Inflammatory macrophage (primary cell): ENCODE measurements around the gene DDX21.

Source experiments
- DNase-seq, 2 donors: peaks; one replicate each; pipeline ENCODE4 v3.0.0-alpha.2; 2020 to 2022

DDX21 gene

DNA sequence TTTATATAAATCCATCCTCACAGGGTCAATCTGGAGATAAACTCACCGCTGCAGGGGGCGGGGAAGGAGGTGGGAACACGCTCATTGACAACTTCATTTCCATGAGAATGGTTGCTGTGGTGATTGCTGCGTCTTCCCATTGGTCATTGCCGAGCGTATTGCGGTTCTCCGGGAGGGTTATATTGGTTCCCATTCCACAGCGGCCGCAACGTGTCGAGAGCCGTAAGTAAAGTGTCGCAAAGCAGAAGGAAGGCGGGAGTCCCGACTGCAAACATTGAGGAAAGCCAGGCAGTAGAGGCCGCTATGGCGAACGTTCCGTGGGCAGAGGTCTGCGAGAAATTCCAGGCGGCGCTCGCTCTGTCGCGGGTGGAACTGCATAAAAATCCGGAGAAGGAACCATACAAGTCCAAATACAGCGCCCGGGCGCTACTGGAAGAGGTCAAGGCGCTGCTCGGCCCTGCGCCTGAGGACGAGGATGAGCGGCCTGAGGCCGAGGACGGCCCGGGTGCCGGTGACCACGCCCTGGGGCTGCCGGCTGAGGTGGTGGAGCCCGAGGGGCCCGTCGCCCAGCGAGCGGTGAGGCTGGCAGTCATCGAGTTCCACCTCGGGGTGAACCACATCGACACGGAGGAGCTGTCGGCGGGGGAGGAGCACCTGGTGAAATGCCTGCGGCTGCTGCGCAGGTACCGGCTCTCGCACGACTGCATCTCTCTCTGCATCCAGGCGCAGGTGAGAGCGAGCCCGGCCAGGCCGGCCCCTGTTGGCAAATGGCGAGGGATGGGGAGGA, 32.8 kb downstream of the DDX21 start, which contains the start of gene KIFBP:
Gene KIFBP, plus strand, starts transcription at position 274 of the 787 bp plus-strand sequence. Its CDS starts 30 bp downstream, at position 304.
- DNase-seq: peak; percentile 94 to 97

DNA sequence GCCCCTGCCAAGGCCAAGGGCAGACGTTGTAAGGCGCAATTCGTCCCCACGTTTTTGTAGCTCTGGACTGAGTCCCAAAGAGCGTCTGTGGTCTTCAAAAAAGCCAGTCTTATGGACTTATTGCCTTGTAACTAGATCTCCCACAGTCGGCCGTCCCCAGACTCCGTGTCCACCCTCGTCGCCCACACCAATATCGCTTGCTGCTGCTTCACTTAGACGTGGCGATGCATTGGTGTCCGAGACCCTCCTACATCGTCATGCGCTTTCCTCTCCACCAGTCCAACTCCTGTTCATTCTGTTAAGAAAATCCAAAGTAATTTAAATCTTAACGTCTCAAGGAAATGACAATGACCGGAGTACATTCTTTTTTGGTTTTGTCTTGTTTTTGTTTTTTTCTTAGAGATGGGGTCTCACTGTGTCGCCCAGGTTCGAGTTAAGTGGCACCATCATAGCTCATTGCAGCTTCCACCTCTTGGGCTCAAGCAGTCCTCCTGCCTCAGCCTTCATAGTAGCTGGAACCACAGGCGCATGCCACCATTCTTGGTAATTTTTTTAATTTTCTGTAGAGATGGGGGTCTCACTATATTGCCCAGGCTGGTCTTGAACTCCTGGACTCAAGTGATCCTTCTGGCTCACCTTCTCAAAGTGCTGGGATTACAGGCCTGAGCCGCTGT, 33.5 kb downstream of the DDX21 start:
- peak in 1 of 2 donors; percentile 16 for DNase-seq

DNA sequence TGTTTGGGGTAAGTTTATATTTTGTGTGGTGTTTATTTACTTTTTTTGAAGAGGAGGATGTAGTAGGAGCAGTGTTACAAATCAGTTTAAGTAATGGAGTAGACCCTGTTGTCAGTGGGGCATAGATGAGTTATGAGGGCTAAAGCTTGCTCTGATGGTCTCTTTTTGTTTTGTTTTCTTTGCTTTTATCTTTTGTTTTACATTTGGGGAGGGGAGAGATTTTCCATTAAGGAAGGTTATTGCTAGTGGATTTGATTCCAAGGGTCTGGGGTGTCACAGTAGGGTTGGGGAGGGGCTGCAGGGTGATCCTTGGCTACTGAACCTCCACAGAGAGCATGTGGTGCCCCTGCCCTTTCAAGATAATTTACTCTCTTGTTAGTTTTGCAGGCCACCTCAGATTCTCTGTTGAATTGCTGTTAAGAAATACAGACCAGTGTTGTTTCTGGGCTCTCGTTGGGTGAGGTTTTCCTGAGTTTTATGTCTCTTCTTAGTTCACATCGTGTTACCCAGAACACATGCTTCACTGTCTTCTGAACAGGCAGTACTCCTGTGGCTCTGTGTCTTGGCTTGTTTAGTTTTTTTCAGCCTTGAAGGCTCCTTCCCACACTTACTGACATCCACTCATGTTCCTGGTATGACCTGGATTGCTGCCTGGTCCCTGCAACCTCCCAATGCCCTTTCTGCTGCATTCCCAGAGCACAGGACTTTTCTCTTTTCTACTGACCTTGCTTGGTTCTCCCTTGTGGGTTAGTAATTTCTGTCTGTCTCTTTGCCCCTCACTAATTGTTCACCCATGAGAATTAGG, 36.9 kb downstream of the DDX21 start:
- no peak for DNase-seq

DNA sequence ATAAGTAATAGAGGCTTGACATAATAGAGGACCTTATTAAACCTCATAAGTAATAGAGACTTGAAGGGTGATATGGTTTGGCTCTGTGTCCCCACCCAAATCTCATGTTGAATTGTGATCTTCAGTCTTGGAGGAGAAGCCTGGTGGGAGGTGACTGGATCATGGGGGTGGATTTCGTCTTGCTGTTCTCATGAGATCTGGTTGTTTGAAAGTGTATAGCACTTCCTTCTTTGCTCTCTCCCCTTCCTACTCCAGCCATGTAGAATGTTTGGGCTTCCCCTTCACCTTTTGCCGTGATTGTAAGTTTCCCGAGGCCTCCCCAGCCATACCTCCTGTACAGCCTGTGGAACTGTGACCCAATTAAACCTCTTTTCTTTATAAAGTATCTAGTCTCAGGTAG, 41.2 kb downstream of the DDX21 start:
- peak; percentile 31 to 60 for DNase-seq

DNA sequence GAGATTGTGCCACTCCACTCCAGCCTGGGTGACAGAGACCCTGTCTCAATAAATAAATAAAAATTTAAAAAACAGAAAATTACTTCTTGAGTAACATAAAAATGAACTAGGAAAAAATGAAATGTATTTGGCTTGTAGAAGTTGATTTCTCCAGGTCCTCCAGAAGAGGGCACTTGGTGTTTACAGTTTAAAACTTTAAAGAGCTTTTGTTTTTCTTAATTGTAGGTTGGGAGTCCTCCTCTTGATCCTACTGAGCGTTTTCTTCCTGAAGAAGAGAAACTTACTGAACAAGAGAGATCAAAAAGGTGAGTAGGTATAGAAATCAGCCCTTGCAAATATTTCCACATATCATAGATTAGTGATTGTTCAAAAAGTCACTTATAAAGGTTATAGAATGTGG, 48.9 kb downstream of the DDX21 start:
- peak; percentile 45 to 75 for DNase-seq

DNA sequence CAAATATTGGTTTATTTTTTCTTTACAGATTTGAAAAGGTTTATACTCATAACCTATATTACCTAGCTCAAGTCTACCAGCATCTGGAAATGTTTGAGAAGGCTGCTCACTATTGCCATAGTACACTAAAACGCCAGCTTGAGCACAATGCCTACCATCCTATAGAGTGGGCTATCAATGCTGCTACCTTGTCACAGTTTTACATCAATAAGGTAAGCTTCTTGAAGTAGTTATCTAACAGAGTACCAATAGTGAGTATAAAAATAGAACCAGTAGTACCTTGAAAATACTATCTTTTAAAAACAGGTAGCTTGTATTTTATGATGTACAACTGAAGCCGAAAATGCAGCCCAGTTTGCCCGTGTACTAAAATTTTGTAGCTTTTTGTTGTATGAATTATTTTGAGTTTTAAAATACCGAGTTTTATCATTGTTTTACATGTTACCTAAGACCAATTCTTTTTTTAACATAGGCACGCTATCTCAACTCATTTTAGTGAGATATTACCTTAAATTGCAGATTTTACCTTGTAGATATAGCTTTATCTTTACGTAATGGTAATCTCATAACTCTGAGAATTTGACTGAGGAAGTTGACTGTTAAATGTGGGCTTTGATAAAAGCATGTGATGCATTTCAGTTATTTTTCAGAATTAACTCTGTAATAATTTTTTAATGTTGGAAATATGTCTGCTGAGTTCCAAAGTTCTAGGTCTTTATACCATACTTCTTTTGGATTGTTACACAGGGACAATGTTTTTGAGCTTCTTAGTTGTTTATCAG, 49.9 kb downstream of the DDX21 start:
- no peak for DNase-seq

DNA sequence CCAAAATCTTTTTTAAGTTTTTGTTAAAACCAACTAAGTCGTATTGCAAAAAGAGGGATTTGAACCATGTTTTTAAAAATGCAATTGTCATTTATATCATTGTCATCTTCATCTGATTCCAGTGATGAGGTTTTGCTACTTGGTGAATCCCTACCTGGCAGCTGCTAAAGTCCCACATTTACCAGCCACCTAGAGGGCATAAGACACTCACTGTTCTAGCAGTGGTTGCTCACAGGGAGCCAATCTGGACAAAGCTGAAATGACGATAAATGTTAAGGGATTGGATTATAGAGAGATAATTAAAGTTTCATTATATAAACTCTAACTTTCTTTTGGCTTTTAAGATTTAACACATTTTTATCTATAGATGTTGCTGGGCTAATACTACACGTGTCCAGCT, 51.3 kb downstream of the DDX21 start:
- DNase-seq: no peak

DNA sequence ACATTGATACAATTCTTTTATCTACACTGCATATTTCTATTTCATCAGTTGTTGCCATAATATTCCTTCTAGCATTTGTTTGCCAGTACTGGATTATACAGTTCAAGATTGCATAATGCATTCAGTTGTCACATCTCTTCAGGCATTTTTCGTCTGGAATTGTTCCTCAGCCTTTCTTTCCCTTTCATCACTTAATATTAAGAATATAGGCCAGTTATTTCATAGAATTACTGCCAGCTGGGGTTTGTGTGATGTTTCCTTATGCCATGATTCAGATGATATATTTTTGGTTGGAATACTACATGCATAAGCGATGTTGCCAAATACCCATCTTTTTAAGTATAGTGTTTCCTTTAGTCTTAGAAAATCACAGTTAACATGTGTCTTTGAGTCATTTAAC, 53.4 kb downstream of the DDX21 start:
- no peak for DNase-seq

DNA sequence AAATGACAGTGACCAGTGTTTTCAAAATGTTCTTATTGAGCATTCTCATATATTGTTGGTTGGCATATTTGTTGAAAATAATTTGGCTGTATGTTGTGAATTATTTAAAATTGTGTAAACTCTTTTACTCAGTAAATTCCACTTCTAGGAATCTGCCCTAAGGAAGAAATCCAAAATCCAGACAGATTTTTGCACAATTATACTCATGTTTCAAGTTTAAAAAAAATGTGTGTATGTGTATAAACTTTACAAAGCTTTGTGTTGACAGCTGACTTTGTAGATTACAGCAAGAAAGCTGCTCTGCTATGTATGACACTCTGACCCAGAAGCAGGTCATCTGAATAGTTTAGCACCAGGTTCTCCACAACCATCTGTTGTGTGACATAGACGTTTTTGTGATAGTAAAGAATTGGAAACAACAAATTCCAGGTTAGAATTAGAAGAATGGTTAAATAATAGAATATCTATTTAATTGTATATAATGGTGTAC, 54.2 kb downstream of the DDX21 start:
- no peak for DNase-seq

DNA sequence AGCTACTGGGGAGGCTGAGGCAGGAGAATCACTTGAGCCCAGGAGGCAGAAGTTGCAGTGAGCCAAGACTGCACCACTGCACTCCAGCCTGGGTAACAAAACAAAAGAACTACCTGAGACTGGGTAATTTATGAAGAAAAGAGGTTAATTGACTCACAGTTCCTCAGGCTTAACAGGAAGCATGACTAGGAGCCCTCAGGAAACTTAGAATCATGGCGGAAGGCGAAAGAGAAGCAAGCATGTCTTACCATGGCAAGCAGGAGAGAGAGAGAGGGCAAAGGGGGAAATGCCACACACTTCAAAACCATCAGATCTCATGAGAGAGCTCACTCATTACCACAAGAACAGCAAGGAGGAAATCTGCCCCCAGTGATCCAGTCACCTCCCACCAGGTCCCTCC, 56.8 kb downstream of the DDX21 start:
- peak in 1 of 2 donors; percentile 26 for DNase-seq

DNA sequence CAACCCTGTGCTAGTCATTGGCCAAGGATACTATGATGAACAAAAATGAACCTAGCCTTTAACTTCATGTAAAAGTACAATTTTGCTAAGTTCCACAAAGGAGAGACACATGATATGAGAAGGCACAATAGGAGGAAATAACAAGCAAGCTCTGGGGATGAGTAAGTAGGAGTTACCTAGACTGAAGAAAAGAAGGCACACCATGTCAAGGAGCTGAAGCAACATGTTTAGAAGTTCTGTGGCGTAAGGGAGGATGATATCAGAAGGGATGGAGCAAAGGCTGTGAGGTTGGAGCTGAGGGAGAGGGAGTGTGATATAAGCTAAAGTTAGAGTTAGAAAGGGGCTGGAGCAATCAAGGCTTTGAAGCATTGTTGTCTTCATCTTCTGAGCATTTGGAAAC, 58.2 kb downstream of the DDX21 start:
- DNase-seq: peak in 1 of 2 donors; percentile 6

DNA sequence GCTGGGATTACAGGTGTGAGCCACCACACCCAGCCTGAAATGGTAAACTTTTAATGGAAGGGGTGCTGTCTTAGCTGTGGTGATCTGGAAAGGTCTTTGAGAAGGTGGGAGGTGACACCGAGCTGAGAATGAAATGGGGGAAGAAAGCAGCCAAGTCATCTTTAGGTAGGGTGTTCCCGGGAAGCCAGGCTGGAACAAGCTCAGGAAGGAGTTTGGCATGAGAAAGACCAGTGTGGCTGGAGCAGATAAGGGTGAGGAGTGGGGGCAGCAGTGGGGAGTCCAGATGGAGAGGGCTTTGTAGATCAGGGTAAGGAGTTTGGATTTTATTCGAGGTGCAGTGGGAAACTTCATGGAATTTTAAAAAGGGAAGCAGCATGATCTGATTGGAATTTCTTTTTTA, 62.6 kb downstream of the DDX21 start:
- no peak for DNase-seq

DNA sequence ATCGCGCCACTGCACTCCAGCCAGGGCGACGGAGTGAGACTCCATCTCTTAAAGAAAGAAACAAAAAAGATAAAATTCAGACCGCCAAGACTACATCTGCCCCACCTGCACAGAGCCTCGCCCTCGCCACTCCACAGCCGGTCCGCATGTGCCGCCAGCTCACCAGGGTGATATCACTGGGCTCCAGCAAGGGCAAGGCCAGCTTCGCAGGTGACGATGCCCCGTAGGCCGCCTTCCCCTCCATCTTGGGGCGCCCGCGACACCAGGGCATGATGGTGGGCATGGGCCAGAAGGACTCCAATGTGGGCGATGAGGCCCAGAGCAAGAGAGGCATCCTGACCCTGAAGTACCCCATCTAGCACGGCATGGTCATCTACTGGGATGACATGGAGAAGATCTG, 66.6 kb downstream of the DDX21 start:
- no peak for DNase-seq

DNA sequence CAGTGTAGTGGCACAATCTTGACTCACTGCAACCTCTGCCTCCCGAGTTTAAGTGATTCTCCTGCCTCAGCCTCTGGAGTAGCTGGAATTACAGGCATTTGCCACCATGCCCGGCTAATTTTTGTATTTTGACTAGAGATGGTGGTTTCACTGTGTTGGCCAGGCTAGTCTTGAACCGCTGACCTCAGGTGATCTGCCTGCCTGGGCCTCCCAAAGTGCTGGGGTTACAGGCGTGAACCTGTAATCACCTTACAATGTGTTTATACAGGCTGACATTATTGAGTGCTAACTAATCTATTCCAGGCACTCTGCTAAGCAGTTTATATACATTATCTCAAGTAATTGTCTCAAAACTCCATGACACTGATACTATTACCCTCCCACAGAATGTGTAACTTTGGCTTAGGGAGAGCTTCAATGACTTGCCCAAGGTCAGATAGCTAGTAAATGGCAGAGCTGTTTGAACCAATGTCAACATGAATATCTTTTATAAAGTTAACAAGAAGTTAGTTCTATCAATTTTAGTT, 69.5 kb downstream of the DDX21 start:
- no peak for DNase-seq

DNA sequence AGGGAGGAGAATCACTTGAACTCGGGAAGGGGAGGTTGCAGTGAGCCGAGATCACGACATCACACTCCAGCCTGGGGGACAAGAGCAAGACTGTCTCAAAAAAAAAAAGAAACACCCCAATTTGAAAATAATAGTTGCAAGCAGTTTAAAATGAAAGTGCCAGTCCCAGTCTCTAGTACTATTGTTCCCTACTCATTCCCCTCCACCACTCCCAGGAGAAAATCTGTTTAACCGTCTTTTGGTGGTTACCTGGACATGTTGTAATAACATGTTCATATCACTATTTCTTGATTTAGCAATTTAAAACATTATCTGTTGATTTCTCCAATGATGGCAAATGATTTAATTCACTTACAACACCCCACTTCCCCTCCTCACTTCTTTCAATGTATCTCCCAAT, 77.3 kb downstream of the DDX21 start:
- DNase-seq: no peak
